RKO (cell line): ENCODE results near the gene SLC66A2.
A peak's percentile ranks its signal among the peaks of the same experiment; 100 is the strongest.
"Not testable (repeated sequence)": the region's sequence is repeated elsewhere in the genome, so short reads cannot be mapped to it uniquely, and the experiment has no call there.

ENCODE experiments used
- DNase-seq: peaks from one replicate; pipeline ENCODE4 v3.0.0-alpha.2; 2016; ENCODE audit warnings: low spot score

The SLC66A2 gene

DNA sequence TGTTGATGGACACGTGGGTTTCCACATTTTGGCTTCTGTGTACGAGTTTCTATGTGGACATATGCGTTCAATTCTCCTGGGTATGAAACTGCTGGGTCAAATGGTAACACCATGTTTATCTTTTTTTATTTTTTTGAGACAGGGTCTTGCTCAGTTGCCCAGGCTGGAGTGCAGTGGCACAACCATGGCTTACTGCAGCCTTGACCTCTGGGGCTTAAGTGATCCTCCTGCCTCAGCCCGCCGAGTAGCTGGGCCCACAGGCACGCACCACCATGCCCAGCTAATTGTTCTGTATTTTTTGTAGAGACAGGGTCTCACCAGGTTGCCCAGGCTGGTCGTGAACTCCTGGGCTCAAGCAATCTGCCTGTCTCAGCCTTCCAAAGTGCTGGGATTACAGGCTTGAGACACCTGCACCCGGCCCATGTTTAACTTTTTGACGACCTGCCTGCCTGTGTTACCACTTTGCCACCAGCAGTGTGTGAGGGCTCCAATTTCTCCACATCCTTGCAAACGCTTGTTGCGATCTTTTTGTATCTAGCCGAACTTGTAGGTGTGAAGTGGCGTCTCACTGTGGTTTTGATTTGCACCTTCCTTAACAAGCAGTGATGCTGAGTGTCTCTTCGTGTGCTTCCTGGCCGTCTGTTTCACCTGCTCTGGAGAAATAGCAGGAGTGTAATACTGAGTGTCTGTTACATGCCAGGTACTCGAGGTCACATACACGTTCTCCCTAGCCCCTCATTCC, 19.9 kb upstream of the SLC66A2 start:
- DNase-seq: no peak

DNA sequence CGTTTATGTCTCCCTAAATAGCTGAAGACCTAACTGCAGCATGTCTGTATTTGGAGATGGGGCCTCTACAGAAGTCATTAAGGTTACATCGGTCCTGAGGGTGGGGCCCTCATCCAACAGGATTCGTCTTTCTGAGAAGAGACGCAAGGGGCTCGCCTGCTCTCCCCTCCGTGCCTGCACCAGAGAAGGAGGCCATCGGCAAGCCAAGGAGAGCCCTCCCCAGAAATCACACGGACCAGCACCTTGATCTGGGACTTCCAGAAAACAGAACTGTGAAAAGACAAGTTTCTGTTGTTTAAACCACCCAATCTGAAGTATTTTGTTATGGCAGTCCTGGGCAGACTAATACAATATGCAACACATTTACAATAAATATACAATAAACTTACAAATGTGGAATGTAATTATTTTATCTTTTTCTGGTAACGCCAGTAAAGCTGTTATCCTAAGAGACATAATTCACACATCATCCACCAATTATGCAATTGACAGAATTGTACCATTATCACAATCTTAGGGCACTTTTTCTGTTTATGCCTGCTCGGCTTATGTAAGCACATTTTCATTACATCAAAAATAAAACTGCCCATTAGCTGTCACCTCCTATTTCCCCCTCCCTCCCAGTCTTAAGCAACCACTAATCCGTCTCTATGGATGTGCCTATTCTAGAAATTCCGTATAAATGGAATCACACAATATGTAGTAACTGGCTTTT, 19.1 kb upstream of the SLC66A2 start:
- no peak for DNase-seq

DNA sequence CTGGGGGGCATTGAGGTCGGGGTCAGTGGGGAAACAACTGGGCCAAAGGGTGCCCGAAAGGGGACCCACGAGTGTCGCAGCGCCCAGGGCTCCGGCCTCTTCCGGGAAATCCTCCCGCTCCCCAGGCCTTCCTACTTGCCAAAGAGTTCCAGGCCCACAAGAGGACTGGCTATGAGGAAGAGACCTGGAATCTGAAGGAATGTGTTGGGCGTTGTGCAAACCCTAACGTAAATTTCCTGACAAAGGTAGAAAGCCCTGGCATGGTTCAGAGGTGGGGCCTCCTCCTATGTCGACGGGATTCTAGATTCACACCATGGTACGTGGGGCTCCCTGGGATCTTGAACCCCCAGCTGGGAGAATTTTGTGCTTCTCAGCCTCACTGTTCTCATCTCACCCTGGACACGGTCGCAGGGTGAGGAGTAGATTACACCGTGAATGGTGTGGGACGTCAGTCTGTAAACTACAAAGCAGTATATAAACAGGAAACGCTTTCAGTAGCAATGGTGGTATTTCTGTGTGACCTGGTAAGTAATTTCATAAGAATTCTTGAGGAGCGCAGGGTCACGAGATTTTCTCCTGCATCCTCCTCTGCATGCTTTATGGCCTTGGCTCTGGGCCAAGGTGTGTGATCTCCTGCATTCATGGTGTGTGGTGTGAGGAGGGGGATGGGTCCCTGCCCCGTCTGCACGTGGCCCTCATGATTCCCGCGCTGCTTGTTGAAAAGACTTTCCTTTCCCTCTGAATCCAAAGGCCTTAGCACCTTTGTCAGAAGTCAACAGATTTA, 13.9 kb upstream of the SLC66A2 start:
- peak; percentile 83 for DNase-seq

DNA sequence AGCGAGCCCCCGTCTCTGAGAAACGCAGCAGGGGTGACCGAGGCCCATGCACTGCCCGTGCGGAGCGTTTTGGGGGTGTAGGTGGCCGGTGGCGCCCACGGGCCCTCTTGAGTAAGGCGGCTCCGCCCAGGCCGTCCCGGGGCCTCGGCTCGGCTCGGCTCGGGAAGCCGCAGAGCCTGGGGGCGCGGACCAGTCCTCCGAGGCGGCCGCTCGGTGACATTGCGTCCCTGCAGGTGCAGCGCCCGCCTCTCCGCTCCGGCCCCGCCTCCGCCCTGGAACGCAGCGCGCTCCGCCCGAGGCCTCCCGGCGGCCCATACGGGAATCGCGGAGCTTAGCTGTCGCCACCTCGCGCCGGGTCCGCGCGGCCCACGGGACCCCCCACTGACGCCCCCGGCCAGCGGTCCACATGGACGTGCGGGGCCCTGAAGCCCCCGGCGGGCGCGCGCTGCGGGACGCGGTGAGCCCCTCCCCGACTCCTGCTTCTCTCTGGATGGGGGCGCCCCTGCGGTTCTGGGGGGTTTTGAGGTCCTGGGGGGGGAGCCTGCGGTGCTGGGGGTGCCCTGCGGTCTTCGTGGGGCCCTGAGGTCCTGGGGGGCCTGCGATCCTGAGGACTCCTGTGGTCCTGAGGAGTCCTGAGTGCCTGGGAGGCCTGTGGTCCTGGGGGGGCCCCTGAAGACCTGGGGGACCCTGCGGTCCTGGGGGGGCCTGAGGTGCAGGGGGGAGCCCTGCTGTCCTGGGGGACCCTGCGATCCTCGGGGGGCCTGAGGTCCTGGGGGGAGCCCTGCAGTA, 13.1 kb upstream of the SLC66A2 start, which contains the start of gene HSBP1L1:
HSBP1L1 (plus strand) TSS at position 314 of the 789 bp plus-strand sequence; CDS start at position 407, 93 bp downstream.
- DNase-seq: peak; percentile 74

DNA sequence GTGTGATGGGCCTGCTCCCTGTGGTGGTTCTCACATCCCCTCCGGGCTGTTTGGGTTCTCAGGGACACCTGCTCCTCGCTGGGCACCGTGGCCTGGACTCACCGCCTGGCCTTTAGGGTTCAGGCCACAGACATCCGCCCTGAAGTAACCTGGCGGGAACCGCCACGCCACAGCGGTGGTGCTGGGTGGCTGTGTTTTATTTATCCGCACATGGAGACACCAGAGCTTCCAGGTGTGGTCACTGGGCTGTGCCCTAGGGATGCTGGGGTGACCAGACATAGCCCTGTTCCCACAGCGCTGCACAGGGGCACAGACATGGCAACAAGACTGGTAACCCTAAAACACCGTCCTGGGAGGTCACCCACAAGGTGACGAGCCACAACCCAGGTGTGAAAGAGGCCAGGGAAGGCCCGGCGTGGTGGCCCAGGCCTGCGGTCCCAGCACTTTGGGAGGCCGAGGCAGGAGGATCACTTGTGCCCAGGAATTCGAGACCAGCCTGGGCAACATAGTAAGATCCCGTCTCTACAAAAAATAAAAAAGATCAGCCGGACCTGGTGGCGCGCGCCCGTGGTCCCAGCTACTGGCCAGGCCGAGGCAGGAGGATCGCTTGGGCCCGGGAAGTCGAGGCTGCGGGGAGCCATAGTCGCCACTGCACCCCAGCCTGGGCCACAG, 12.3 kb upstream of the SLC66A2 start:
- DNase-seq: no peak

DNA sequence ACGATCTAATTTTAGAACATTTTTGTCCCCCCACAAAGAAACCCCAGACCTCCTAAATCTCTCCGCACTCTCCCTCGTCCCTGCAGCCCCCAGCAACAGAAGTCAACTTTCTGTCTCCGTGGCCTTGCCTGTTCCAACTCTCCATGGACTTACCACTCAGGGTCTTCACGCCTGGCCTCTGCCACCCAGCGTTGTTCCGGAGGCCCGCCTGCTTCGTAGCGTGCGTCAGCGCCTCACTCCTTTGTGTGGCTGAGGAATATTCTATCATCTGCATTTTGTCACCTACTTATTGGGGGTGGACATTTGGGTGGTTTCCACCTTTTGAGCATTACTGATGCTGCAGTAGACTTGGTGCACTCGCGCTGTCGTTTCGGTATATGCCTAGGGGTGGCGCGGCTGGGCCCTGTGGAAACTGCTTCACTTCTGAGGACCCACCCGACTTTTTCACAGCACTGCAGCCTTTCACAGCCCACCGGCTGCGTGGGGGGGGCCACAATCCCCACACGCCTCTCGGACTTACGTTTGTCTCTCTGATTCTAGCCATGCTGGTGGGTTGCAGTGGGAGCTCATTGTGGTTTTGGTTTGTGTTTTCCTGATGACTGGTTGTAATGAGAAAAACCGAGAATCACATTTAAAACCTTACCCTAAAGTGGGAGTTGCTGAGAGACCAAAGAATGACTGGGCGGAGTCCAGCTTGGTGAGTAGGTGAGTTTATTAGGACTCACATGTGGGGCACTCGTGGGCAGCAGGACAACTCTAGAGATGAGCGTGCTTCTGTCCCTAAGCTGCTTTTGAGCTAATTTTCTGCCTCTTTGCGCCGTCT, 11.6 kb upstream of the SLC66A2 start:
- DNase-seq: no peak

DNA sequence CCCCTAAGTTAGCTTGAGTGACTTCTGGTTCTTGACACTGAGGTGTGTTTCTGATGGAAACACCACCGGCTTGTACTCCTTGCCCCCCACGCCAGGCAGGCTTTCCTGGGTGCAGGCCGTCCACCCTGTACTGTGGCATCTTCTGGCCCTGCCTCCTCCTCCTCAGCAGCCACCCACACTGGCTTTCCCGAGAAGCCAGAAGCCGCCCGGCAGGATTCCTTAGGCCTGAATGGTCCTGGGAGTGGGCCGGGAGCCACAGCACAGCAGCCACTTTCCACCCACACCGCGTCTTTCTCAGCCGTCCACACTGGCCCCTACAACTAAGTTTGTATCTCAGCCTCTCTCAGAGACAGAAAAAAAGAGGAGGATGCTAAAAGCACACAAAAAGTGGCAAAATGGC, 10.9 kb upstream of the SLC66A2 start:
- no peak for DNase-seq

DNA sequence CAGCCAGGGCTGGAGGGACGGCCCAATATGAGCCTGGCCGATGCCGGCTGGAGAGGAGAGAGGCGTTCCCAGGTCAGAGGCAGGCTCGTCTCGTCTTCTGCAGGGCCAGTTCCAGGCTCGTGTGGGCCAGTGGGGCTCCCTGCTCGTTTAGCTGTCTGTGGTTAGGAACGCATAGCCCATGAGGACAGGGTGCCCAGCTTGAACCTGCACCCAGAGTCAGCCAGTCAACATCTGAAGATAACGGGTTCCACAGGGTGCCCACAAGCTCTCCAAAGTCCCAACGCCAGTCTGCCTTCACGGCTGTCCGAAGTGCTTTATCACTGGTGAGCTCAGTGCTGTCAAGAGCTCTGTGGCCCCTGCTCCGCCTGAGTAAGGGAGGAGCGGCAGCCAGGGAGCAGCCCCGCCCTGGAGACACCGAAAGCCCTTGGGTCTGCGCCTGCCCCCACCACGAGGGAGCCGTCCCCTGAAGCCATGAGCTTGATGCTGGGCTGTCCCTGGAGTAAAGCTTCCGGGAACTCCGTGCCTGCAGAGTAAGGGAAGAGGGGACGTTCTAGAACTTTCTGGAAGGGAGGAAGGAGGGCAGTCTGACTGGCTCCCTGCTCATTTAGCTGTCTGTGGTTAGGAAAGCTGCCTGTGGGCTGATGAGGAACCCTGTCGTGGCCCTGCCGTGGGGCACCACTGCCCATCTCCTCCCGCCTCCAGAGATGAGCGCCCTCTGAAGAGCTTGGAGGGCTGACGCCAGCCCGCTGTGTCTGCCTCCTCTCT, 10.3 kb upstream of the SLC66A2 start:
- no peak for DNase-seq

DNA sequence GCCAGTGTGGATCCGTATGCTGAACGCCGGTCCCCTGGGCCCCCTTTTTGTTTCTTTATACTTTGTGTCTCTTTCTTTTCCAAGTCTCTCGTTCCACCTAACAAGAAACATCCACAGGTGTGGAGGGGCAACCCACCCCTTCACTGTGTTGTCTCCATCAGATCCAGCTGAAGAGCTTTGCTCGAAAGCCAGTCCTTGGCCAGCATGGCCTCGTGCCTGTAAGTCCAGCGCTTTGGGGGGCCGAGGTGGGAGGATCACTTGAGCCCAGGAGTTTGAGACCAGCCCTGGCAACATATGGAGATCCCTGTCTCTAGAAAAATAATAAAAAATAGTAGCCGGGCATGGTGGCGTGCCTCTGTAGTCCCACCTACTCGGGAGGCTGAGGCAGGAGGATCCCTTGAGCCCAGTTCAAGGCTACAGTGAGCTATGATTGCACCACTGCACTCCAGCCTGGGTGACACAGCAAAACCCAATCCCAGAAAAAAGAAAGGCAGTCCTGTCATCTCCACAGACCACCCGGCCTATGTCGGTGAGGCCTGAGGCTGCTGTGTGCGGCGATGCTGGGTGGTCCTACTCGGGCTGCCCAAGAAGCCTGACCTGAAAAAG, 9.6 kb upstream of the SLC66A2 start:
- DNase-seq: no peak

DNA sequence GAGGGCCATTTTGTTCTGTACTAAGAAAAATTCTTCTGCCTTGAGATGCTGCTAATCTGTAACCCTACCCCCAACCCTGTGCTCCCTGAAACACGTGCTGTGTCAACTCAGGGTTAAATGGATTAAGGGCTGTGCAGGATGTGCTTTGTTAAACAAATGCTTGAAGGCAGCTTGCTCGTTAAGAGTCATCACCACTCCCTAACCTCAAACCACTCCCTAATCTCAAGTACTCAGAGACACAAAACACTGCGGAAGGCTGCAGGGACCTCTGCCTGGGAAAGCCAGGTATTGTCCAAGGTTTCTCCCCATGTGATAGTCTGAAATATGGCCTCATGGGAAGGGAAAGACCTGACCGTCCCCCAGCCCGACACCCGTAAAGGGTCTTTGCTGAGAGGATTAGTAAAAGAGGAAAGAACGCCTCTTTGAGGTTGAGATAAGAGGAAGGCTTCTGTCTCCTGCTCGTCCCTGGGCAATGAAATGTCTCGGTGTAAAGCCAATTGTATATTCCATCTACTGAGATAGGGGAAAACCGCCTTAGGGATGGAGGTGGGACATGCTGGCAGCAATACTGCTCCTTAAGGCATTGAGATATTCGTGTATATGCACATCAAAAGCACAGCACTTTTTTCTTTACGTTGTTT, 8.8 kb upstream of the SLC66A2 start:
- DNase-seq: not testable (repeated sequence)

DNA sequence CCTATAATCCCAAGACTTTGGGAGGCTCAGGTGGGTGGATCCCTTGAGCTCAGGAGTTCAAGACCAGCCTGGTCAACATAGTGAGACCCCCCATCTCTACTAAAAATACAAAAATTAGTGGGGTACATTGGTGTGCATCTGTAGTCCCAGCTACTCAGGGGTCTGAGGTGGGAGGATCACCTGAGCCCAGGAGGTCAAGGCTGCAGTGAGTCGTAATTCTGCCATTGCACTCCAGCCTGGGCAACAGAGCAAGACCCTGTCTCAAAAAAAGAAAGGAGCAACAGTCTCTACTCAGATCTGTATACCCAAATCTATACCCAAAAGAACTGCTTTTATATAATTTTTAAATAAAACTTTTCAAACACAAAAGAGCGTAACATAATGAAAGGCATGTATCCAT, 7.5 kb upstream of the SLC66A2 start:
- DNase-seq: no peak

DNA sequence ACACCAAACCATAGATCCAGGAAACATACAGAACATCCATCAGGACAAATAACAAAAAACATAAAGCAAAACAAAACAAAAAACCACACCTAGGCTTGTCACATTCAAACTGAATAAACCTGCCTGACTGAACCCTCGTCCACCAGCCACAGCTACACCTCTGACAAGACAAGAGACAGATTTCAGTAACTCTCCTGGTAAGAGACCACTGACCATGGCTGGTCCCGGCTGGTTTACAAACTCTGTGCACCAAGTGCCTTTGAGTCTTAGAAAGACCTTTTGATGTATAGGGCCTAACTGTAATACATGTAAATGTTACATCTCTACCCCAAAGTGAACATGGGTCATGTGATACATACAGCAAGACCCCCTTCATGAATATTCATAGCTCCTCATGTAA, 4.8 kb upstream of the SLC66A2 start:
- DNase-seq: no peak

DNA sequence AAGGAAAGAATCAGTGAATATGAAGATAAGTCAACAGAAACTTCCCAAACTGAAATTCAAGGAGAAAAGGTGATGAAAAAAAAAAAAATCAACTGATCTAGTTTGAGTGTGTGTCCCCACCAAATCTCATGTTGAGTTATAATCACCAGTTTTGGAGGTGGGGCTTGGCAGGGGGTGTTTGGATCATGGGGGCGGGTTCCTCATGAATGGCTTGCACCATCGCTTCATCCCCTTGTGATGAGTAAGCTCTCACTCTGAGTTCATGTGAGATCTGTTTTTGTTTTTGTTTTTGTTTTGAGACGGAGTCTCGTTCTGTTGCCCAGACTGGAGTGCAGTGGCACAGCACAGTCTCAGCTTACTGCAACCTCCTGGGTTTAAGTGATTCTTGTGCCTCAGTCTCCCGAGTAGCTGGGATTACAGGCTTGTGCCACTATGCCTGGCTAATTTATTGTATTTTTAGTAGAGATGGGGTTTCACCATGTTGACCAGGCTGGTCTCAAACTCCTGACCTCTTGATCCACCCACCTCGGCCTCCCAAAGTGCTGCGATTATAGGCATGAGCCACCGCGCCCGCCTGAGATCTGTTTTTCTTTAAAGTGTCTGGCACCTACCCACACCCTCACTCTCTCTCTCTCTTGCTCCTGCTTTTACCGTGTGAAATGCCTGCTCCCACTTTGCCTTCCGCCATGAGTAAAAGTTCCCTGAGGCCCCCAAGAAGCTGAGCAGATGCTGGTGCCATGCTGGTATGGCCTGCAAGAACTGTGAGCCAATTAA, 4.0 kb upstream of the SLC66A2 start:
- DNase-seq: no peak

DNA sequence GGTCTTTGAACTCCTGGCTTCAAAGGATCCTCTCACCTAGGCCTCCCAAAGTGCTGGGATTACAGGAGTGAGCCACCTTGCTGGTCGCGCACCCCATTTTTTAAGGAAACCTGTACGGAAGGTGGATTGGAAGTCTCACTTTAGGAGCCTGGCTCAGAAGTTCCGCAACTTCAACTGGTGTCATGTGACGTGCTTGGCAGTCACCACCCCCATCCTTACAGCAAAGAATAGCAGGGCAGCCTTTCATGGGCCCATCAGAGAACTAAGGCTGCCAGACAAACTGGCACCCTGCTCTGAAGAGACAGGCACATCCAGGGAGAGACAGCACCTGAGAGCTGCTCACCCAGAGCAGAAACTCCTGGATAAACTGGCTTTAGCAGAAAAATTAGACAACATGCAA, 3.3 kb upstream of the SLC66A2 start:
- DNase-seq: no peak

DNA sequence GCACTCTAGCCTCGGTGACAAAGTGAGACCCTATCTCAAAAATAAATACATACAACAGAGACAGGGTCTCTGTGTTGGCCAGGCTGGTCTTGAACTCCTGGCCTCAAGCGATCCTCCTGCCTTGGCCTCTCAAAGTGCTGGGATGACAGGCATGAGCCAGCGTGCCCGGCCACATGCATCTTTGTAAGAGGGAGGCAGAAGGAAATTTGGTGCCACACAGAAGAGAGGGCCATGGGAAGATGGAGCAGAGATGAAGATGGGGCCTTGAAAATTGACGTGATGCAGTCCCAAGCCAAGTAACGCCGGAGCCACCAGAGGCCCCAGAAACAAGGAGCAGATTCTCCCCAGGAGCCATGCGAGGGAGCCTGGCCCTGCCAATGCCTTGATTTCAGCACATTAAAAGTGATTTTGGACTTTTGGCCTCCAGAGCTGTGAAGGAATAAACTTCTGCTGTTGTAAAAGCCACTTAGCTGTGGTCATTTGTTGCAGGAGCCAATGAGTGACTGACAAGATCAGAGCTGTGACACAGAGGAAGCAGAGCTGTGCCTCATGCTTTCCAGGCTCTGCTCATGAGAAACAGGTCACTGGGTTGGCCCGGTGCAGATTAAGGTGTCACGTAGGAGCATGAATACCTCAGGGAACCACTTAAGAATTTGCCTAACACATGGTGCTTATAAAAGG, 2.7 kb upstream of the SLC66A2 start:
- DNase-seq: peak; percentile 57

DNA sequence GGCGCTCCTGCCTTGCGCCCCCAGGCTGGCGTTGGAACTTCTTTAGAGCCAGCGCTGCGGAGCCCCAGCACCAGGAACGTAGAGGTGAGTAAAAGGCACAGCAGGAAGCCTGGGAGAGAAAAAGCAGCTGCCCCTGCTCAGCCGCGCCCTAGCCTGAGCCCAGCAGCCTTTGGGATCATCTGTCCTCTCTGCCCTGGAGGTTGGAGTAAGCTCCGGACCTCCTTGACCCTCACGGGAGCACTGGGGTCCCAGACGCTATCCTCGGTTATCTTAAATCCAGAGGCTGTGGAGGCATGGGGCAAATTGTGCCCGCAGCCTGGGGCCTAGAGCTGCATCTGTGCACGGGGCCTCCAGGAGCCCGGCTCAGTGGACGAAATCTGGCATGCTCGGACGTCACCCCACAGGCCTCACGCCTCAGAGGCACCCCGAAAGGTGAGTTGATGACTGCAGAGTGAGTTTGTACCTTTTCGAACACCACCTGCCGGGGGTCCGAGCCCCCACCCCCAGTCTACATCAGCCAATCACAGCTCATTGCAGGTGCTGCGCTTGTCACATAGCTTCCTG, 1.6 kb upstream of the SLC66A2 start:
- no peak for DNase-seq

DNA sequence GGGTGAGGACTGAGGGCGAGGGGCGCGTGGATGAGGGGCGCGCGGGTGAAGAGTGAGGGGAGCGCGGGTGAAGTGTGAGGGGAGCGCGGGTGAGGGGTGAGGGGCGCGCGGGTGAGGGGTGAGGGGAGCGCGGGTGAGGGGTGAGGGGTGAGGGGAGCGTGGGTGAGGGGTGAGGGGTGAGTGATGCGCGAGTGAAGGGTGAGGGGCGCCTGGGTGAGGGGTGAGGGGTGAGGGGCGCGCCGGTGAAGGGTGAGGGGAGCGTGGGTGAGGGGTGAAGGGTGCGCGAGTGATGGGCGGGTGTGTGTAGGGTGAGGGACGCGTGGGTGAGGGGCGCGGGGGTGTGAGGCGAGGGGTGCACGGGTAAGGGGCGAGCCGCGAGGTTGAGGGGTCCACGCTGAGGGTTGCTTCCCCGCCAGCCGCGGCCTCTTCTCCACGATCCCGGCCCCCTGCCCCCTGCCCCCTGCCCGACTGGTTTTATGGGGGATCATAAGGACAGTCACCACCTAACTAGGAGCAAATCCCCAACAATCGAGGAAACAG, 1.1 kb upstream of the SLC66A2 start:
- no peak for DNase-seq
